CD14-positive monocyte (primary cell): ENCODE data around the gene RHBG. TPM values are rescaled to one million over a fixed set of nuclear protein-coding genes. Genes with fewer than 3 reads are reported as not detected.

ENCODE experiments used
- DNase-seq, 3 donors: peaks; one replicate each; pipeline ENCODE4 v3.0.0-alpha.2; 2011 to 2022
- H2AFZ ChIP-seq: 2 replicates; pipeline ENCODE4 v1.6.0; 2012; ENCODE audit warnings: mild to moderate bottlenecking, low read depth, low read length, inconsistent platforms; ENCODE audit not compliant: insufficient read depth, poor library complexity, severe bottlenecking
- H3K27ac ChIP-seq, 2 donors: 1 replicate in 1 of 2; 2 replicates in 1 of 2; pipeline ENCODE4 v1.5.1; 2012 to 2013; ENCODE audit warnings: low read length in 2 of 2, control low read depth in 1 of 2, inconsistent platforms in 1 of 2, low read depth in 1 of 2, mild to moderate bottlenecking in 1 of 2
- H3K27me3 ChIP-seq, 2 donors: one replicate each; pipeline versions ENCODE4 v1.6.0 to v1.6.1; 2011 to 2013; ENCODE audit warnings: low read length in 2 of 2; ENCODE audit not compliant: control insufficient read depth in 2 of 2, insufficient read depth in 2 of 2
- H3K36me3 ChIP-seq, 2 donors: replicated peaks in 1 of 2; 1 replicate in 1 of 2; 2 replicates in 1 of 2; pipeline versions ENCODE4 v1.5.1 to v1.6.1; 2012 to 2013; ENCODE audit warnings: low read length in 2 of 2, control low read depth in 1 of 2, inconsistent platforms in 1 of 2, mild to moderate bottlenecking in 1 of 2; ENCODE audit not compliant: insufficient read depth in 2 of 2, control insufficient read depth in 1 of 2
- H3K4me1 ChIP-seq, 2 donors: 1 replicate in 1 of 2; 2 replicates in 1 of 2; pipeline versions ENCODE4 v1.5.1 to v1.6.1; 2012 to 2013; ENCODE audit warnings: low read length in 2 of 2, control low read depth in 1 of 2, inconsistent platforms in 1 of 2, mild to moderate bottlenecking in 1 of 2, moderate library complexity in 1 of 2; ENCODE audit not compliant: insufficient read depth in 2 of 2, control insufficient read depth in 1 of 2
- H3K4me2 ChIP-seq: replicated peaks from 2 replicates; pipeline ENCODE3; 2012; ENCODE audit warnings: low read length, moderate library complexity, mild to moderate bottlenecking; ENCODE audit not compliant: poor library complexity, severe bottlenecking; ENCODE audit errors: extremely low read depth
- H3K4me3 ChIP-seq, 3 experiments: fragments of 200-600 bp in 1 of 3; sonication (generic) in 1 of 3; replicated peaks in 1 of 3; 1 replicate in 2 of 3; 2 replicates in 1 of 3; pipeline ENCODE4 v1.5.1; 2011 to 2013; ENCODE audit warnings: low read length in 3 of 3, mild to moderate bottlenecking in 3 of 3, control low read depth in 2 of 3, low read depth in 2 of 3, inconsistent platforms in 1 of 3, moderate library complexity in 1 of 3
- H3K79me2 ChIP-seq: 2 replicates; pipeline ENCODE4 v1.6.0; 2012; ENCODE audit warnings: mild to moderate bottlenecking, control low read depth, inconsistent platforms, low read length, moderate library complexity; ENCODE audit not compliant: insufficient read depth
- H3K9ac ChIP-seq: 2 replicates; pipeline ENCODE4 v1.6.0; 2017; ENCODE audit warnings: low read length, mild to moderate bottlenecking; ENCODE audit not compliant: insufficient read depth, poor library complexity, severe bottlenecking
- H3K9me3 ChIP-seq, 2 donors: replicated peaks in 1 of 2; 1 replicate in 1 of 2; 2 replicates in 1 of 2; pipeline versions ENCODE4 v1.5.1 to v1.6.1; 2012 to 2013; ENCODE audit warnings: low read length in 2 of 2, control low read depth in 1 of 2; ENCODE audit not compliant: control insufficient read depth in 1 of 2, insufficient read depth in 1 of 2
- H4K20me1 ChIP-seq: 2 replicates; pipeline ENCODE4 v1.6.0; 2012; ENCODE audit warnings: mild to moderate bottlenecking, low read length, control low read depth, moderate library complexity; ENCODE audit not compliant: insufficient read depth
- H3K27ac Mint-ChIP-seq, 7 donors: one replicate each; pipeline ENCODE4 v1.8.0; 2020; ENCODE audit warnings: mild to moderate bottlenecking in 7 of 7, mixed read lengths in 7 of 7, moderate library complexity in 6 of 7, inconsistent platforms in 2 of 7
- H3K27me3 Mint-ChIP-seq, 3 donors: one replicate each; pipeline ENCODE4 v1.8.0; 2021 to 2022; ENCODE audit warnings: low read depth in 3 of 3, mild to moderate bottlenecking in 3 of 3, mixed read lengths in 3 of 3, moderate library complexity in 3 of 3, inconsistent platforms in 1 of 3
- H3K36me3 Mint-ChIP-seq, 2 donors: one replicate each; pipeline ENCODE4 v1.8.0; 2020; ENCODE audit warnings: mixed read lengths in 2 of 2, inconsistent platforms in 1 of 2, mild to moderate bottlenecking in 1 of 2
- H3K4me1 Mint-ChIP-seq: one replicate; pipeline ENCODE4 v1.8.0; 2020; ENCODE audit warnings: mild to moderate bottlenecking, mixed read lengths
- H3K4me3 Mint-ChIP-seq, 2 donors: one replicate each; pipeline ENCODE4 v1.8.0; 2020; ENCODE audit warnings: mild to moderate bottlenecking in 2 of 2, mixed read lengths in 2 of 2, moderate library complexity in 1 of 2
- H3K9me3 Mint-ChIP-seq, 7 donors: one replicate each; pipeline ENCODE4 v1.8.0; 2020 to 2022; ENCODE audit warnings: mixed read lengths in 7 of 7, mild to moderate bottlenecking in 6 of 7, moderate library complexity in 6 of 7, inconsistent platforms in 2 of 7
- WGBS: methylation state at CpG from one replicate; pipeline ENCODE4 v1.1.5; 2013; ENCODE audit warnings: missing lambda C conversion rate; ENCODE audit not compliant: insufficient coverage; 5-methylcytosine and 5-hydroxymethylcytosine counted together
- intact Hi-C, 2 donors: fragments of 100-400 bp; cut with micrococcal nuclease; formaldehyde crosslinking; loops; one replicate each; pipeline versions ENCODE4 v1.15.0 to v1.15.1; 2023
- polyA plus RNA-seq, 3 donors: library from polyadenylated mRNA; depleted of rRNA in 1 of 3; unstranded in 2 of 3; stranded (reverse) in 1 of 3; fragments of 300-500 nt in 2 of 3; fragments of >200 nt in 1 of 3; fragmentation: Illumina TruSeq in 2 of 3; gene quantifications; 1 replicate in 2 of 3; 2 replicates in 1 of 3; pipeline ENCODE4 v1.2.3, GENCODE V29; 2012 to 2021
- TF ChIP-seq, protein P1 (sequence below): fragments of 200-600 bp; IDR thresholded peaks from one replicate; pipeline ENCODE4 v1.8.0; 2022; ENCODE audit warnings: antibody characterized with exemption, mild to moderate bottlenecking

Gene RHBG
- polyA plus RNA-seq, 3 donors = 0.08 TPM; not detected in 2

GRCh38 chr1:156385534-156386031 is 16.6 kb downstream of the RHBG start:
- Histone ChIP-seq H3K9ac (no peak overlapping the region), H3K4me3 (no peak overlapping the region), H2AFZ (no peak overlapping the region), H3K36me3 (no peaks in the 10 kb centered on the region), H3K4me2 (no peak overlapping the region), H3K79me2 (no peaks in the 10 kb centered on the region), H3K27me3 (peaks cover 24 to 44% of the 10 kb centered on the region in 2 donors), H3K27ac (no peak overlapping the region), H3K4me1 (peaks cover 13 to 17% of the 10 kb centered on the region in 2 donors), H4K20me1 (no peaks in the 10 kb centered on the region), H3K9me3 (peaks cover 0 to 5% of the 10 kb centered on the region in 2 donors)
- intact Hi-C loops = loop anchor here (1.0 to 10.0 kb wide), 4 partner anchors 59 to 222 kb away; partner anchors contain the start of gene GPATCH4 (in 1 of the 2)
- peaks cover 47 to 52% (median 50%) of the 10 kb centered on the region in 3 donors for H3K27me3 Mint-ChIP-seq
- 2% methylated on average over 4 of the region's 9 CpGs for WGBS
- H3K36me3 Mint-ChIP-seq = no peaks in the 10 kb centered on the region
- peak overlapping the region in 1 of 7 donors; percentile 57 for H3K27ac Mint-ChIP-seq
- H3K4me3 Mint-ChIP-seq = peak overlapping the region in 1 of 2 donors; percentile 54
- H3K4me1 Mint-ChIP-seq = peaks cover 16% of the 10 kb centered on the region
- TF ChIP-seq, protein P1, sequence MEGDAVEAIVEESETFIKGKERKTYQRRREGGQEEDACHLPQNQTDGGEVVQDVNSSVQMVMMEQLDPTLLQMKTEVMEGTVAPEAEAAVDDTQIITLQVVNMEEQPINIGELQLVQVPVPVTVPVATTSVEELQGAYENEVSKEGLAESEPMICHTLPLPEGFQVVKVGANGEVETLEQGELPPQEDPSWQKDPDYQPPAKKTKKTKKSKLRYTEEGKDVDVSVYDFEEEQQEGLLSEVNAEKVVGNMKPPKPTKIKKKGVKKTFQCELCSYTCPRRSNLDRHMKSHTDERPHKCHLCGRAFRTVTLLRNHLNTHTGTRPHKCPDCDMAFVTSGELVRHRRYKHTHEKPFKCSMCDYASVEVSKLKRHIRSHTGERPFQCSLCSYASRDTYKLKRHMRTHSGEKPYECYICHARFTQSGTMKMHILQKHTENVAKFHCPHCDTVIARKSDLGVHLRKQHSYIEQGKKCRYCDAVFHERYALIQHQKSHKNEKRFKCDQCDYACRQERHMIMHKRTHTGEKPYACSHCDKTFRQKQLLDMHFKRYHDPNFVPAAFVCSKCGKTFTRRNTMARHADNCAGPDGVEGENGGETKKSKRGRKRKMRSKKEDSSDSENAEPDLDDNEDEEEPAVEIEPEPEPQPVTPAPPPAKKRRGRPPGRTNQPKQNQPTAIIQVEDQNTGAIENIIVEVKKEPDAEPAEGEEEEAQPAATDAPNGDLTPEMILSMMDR = peak; percentile 99
- peaks cover 0 to 5% (median 2%) of the 10 kb centered on the region in 7 donors for H3K9me3 Mint-ChIP-seq
- peak; percentile 47 to 73 (median 66) for DNase-seq

GRCh38 chr1:156386134-156386901 is 17.3 kb downstream of the RHBG start:
- intact Hi-C loops = loop anchor here (5.0 to 10.0 kb wide), 2 partner anchors 218 to 221 kb away; partner anchors contain the start of gene GPATCH4 (in 1 of the 2)
- TF ChIP-seq, protein P1 = no peak
- H3K4me1 Mint-ChIP-seq = peaks cover 16% of the 10 kb centered on the region

More at GRCh38 chr1:156386134-156386901, 17.3 kb downstream of the RHBG start:
- Histone ChIP-seq H3K27ac (no peak overlapping the region), H3K9ac (no peak overlapping the region), H3K4me2 (no peak overlapping the region), H3K4me3 (no peak overlapping the region), H2AFZ (no peak overlapping the region), H3K9me3 (peaks cover 0 to 5% of the 10 kb centered on the region in 2 donors), H4K20me1 (no peaks in the 10 kb centered on the region), H3K79me2 (no peaks in the 10 kb centered on the region), H3K36me3 (no peaks in the 10 kb centered on the region), H3K27me3 (peaks cover 24 to 44% of the 10 kb centered on the region in 2 donors), H3K4me1 (peaks cover 13 to 17% of the 10 kb centered on the region in 2 donors)
- peak overlapping the region in 1 of 2 donors; percentile 76 for H3K4me3 Mint-ChIP-seq
- 89% methylated on average over 2 of the region's 6 CpGs for WGBS
- H3K27me3 Mint-ChIP-seq = peaks cover 46 to 56% (median 53%) of the 10 kb centered on the region in 3 donors
- H3K9me3 Mint-ChIP-seq = peaks cover 0 to 5% (median 2%) of the 10 kb centered on the region in 7 donors
- no peaks in the 10 kb centered on the region for H3K36me3 Mint-ChIP-seq
- peak overlapping the region in 1 of 7 donors; percentile 57 for H3K27ac Mint-ChIP-seq
- no peak for DNase-seq
